Astrocyte (in vitro differentiated cells and primary cell): ENCODE results near the gene KNTC1. TPM values are rescaled to one million over a fixed set of nuclear protein-coding genes. Genes with fewer than 3 reads are reported as not detected.
"Not testable (repeated sequence)": the region's sequence is repeated elsewhere in the genome, so short reads cannot be mapped to it uniquely, and the experiment has no call there.

Experiments used
- DNase-seq: peaks from one replicate; pipeline ENCODE4 v3.0.0-alpha.2; 2010; ENCODE audit warnings: low read depth
- FAIRE-seq: peaks from 2 replicates; lab custom pipeline; 2011; peaks lifted over from hg19 to GRCh38; lab: Jason Lieb, UNC
- H2AFZ ChIP-seq: 2 replicates; pipeline ENCODE4 v1.6.0; 2012; ENCODE audit warnings: low read depth, low read length, inconsistent platforms
- H3K27ac ChIP-seq: 2 replicates; pipeline ENCODE4 v1.5.1; 2011; ENCODE audit warnings: low read depth, low read length, inconsistent platforms
- H3K27me3 ChIP-seq: 2 replicates; pipeline ENCODE4 v1.6.0; 2011; ENCODE audit warnings: low read length, inconsistent platforms; ENCODE audit not compliant: insufficient read depth
- H3K36me3 ChIP-seq: 2 replicates; pipeline ENCODE4 v1.5.1; 2011; ENCODE audit warnings: low read length, inconsistent platforms; ENCODE audit not compliant: insufficient read depth
- H3K4me1 ChIP-seq: 2 replicates; pipeline ENCODE4 v1.5.1; 2011; ENCODE audit warnings: low read length, inconsistent platforms; ENCODE audit not compliant: insufficient read depth
- H3K4me2 ChIP-seq: 2 replicates; pipeline ENCODE4 v1.6.0; 2012; ENCODE audit warnings: low read length, inconsistent platforms
- H3K4me3 ChIP-seq: 2 replicates; pipeline ENCODE4 v1.5.1; 2011; ENCODE audit warnings: low read depth, mild to moderate bottlenecking, low read length, inconsistent platforms; ENCODE audit not compliant: insufficient read depth
- H3K79me2 ChIP-seq: 2 replicates; pipeline ENCODE4 v1.6.0; 2012; ENCODE audit warnings: mild to moderate bottlenecking, low read length, inconsistent platforms; ENCODE audit not compliant: insufficient read depth
- H3K9ac ChIP-seq: 2 replicates; pipeline ENCODE4 v1.6.0; 2012; ENCODE audit warnings: mild to moderate bottlenecking, low read length, inconsistent platforms
- H3K9me3 ChIP-seq: 2 replicates; pipeline ENCODE4 v1.5.1; 2012; ENCODE audit warnings: low read depth, mild to moderate bottlenecking, low read length, inconsistent platforms; ENCODE audit not compliant: insufficient read depth
- H4K20me1 ChIP-seq: 2 replicates; pipeline ENCODE4 v1.6.0; 2012; ENCODE audit warnings: low read length, inconsistent platforms; ENCODE audit not compliant: insufficient read depth
- H3K27ac Mint-ChIP-seq: one replicate; pipeline ENCODE4 v1.8.0; 2021; ENCODE audit warnings: mild to moderate bottlenecking, mixed read lengths; ENCODE audit not compliant: unreplicated experiment
- H3K27me3 Mint-ChIP-seq: one replicate; pipeline ENCODE4 v1.8.0; 2021; ENCODE audit warnings: low read depth, mixed read lengths; ENCODE audit not compliant: unreplicated experiment
- H3K36me3 Mint-ChIP-seq: one replicate; pipeline ENCODE4 v1.8.0; 2021; ENCODE audit warnings: low read depth, mixed read lengths; ENCODE audit not compliant: unreplicated experiment
- H3K4me1 Mint-ChIP-seq: one replicate; pipeline ENCODE4 v1.8.0; 2021; ENCODE audit warnings: low read depth, mixed read lengths; ENCODE audit not compliant: unreplicated experiment
- H3K4me3 Mint-ChIP-seq: one replicate; pipeline ENCODE4 v1.8.0; 2021; ENCODE audit warnings: mild to moderate bottlenecking, moderate library complexity, mixed read lengths; ENCODE audit not compliant: unreplicated experiment
- H3K9me3 Mint-ChIP-seq: one replicate; pipeline ENCODE4 v1.8.0; 2021; ENCODE audit warnings: mild to moderate bottlenecking, mixed read lengths; ENCODE audit not compliant: unreplicated experiment
- EZH2 ChIP-seq: IDR thresholded peaks from 2 replicates; pipeline ENCODE4 v1.6.1; 2012; ENCODE audit warnings: mild to moderate bottlenecking, low read length, inconsistent platforms; ENCODE audit not compliant: insufficient read depth
- total RNA-seq: library from RNA; stranded (reverse); gene quantifications from 2 replicates; pipeline ENCODE4 v1.2.1, GENCODE V29; 2021
- TF ChIP-seq, protein P1 (sequence below): IDR thresholded peaks from 2 replicates; pipeline ENCODE4 v1.5.1; 2011; ENCODE audit warnings: low read depth, mild to moderate bottlenecking, inconsistent platforms, low read length, moderate library complexity; ENCODE audit not compliant: insufficient read depth

The KNTC1 gene
- total RNA-seq, 1 donor from 2014 or later = 10.6 TPM

DNA sequence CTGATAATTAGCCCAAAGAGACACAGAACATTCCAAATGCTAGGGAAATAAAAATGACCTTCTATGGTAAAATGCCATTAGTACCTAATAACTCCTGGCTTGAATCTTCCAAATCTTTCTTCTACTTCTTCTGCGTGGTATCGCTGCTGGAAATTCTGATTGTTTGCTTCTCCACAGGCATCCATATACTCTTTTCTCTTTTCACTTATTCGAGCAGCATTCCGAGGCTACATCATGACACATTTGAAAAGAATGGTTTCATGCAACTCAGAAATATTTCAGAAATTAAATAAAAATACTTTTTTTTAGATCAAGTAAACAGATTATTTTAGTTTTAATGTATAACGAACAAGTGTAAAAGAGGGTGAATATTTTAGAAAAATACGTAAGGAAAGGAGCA, 45.2 kb upstream of the KNTC1 start:
- H3K9me3 Mint-ChIP-seq = no peaks in the 10 kb centered on the region
- H3K27ac Mint-ChIP-seq = no peak overlapping the region
- H3K79me2 ChIP-seq = peaks cover 3% of the 10 kb centered on the region
- H3K36me3 ChIP-seq = peaks cover 60% of the 10 kb centered on the region
- H4K20me1 ChIP-seq = peaks cover 4% of the 10 kb centered on the region
- no peaks in the 10 kb centered on the region for H3K27me3 ChIP-seq
- peaks cover 35% of the 10 kb centered on the region for H3K36me3 Mint-ChIP-seq
- no peak for TF ChIP-seq EZH2
- TF ChIP-seq, protein P1, sequence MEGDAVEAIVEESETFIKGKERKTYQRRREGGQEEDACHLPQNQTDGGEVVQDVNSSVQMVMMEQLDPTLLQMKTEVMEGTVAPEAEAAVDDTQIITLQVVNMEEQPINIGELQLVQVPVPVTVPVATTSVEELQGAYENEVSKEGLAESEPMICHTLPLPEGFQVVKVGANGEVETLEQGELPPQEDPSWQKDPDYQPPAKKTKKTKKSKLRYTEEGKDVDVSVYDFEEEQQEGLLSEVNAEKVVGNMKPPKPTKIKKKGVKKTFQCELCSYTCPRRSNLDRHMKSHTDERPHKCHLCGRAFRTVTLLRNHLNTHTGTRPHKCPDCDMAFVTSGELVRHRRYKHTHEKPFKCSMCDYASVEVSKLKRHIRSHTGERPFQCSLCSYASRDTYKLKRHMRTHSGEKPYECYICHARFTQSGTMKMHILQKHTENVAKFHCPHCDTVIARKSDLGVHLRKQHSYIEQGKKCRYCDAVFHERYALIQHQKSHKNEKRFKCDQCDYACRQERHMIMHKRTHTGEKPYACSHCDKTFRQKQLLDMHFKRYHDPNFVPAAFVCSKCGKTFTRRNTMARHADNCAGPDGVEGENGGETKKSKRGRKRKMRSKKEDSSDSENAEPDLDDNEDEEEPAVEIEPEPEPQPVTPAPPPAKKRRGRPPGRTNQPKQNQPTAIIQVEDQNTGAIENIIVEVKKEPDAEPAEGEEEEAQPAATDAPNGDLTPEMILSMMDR = no peak
- H2AFZ ChIP-seq = no peak overlapping the region
- H3K4me3 Mint-ChIP-seq = no peak overlapping the region
- H3K4me1 ChIP-seq = no peaks in the 10 kb centered on the region
- H3K4me3 ChIP-seq = no peak overlapping the region
- no peaks in the 10 kb centered on the region for H3K9me3 ChIP-seq
- H3K27me3 Mint-ChIP-seq = no peaks in the 10 kb centered on the region
- no peaks in the 10 kb centered on the region for H3K4me1 Mint-ChIP-seq
- H3K4me2 ChIP-seq = no peak overlapping the region
- no peak overlapping the region for H3K9ac ChIP-seq
- DNase-seq = peak; percentile 29
- H3K27ac ChIP-seq = peak overlapping the region; percentile 30
- no peak for FAIRE-seq

DNA sequence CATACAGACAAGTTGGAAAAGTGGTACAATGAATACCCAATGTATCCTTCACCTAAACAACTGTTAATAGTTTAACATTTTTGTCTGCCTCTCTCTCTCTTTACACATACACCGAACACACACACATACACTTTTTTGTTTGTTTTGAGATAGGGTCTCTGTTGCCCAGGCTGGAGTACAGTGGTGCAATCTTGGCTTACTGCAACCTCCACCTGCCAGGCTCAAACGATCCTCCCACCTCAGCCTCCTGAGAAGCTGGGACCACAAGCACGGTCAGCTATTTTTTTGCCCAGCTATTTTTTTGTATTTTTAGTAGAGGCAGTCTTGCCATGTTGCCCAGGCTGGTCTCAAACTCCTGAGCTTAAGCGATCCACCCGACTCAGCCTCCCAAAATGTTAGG, 43.1 kb upstream of the KNTC1 start:
- H3K9ac ChIP-seq = no peak overlapping the region
- H3K27me3 Mint-ChIP-seq = no peaks in the 10 kb centered on the region
- no peak overlapping the region for H3K4me3 Mint-ChIP-seq
- H3K36me3 ChIP-seq = peaks cover 60% of the 10 kb centered on the region
- no peak for TF ChIP-seq EZH2
- TF ChIP-seq, protein P1 = no peak
- no peaks in the 10 kb centered on the region for H3K4me1 Mint-ChIP-seq
- H3K27ac Mint-ChIP-seq = peak overlapping the region; percentile 59
- no peaks in the 10 kb centered on the region for H3K9me3 ChIP-seq
- H3K4me2 ChIP-seq = no peak overlapping the region
- H3K36me3 Mint-ChIP-seq = peaks cover 34% of the 10 kb centered on the region
- H3K27ac ChIP-seq = no peak overlapping the region
- no peak for DNase-seq
- H3K4me1 ChIP-seq = no peaks in the 10 kb centered on the region
- FAIRE-seq = no peak
- H3K9me3 Mint-ChIP-seq = no peaks in the 10 kb centered on the region
- H3K27me3 ChIP-seq = no peaks in the 10 kb centered on the region
- no peak overlapping the region for H2AFZ ChIP-seq
- H3K4me3 ChIP-seq = no peak overlapping the region
- peaks cover 3% of the 10 kb centered on the region for H3K79me2 ChIP-seq
- peaks cover 6% of the 10 kb centered on the region for H4K20me1 ChIP-seq

DNA sequence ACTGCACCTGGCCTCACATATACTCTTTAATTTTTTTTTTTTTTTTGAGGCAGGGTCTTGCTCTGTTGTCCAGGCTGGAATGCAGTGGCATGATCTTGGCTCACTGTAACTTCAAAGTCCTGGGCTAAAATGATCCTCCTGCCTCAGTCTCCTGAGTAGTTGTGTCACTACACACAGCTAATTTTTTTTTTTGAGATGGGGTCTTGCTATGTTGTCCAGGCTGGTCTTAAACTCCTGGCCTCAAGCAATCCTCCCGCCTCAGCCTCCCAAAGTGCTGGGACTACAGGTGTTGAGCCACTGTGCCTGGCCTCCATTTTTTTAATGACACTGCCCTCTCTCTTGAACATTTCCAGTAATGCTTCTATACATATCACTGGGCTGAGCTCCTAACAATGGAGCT, 42.7 kb upstream of the KNTC1 start:
- DNase-seq, H2AFZ ChIP-seq, H3K4me3 Mint-ChIP-seq, FAIRE-seq, H3K79me2 ChIP-seq, H3K4me1 Mint-ChIP-seq, H3K4me3 ChIP-seq, H3K9me3 Mint-ChIP-seq, H3K9me3 ChIP-seq, H3K9ac ChIP-seq, H3K4me1 ChIP-seq, H3K4me2 ChIP-seq, H3K27me3 Mint-ChIP-seq, H3K27ac ChIP-seq, H4K20me1 ChIP-seq, H3K27ac Mint-ChIP-seq, H3K27me3 ChIP-seq: not testable (repeated sequence)
- peaks cover 60% of the 10 kb centered on the region for H3K36me3 ChIP-seq
- H3K36me3 Mint-ChIP-seq = peaks cover 36% of the 10 kb centered on the region

DNA sequence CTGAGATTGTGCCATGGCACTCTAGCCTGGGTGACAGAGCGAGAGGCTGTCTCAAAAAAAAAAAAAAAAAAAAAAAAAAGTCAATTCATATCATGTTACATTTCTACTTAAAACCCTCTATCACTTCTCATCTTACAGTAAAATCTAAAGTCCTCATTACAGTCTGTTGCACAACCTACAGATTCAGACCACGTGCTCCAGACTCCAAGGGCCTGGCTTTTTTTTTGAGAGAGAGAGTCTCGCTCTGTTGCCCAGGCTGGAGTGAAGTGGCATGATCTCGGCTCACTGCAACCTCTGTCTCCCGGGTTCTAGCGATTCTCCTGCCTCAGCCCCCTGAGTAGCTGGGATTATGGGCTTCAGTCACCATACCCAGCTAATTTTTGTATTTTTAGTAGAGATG, 40.7 kb upstream of the KNTC1 start:
- H3K9ac ChIP-seq, H3K9me3 ChIP-seq, H3K27ac Mint-ChIP-seq, H3K27ac ChIP-seq, H3K4me3 Mint-ChIP-seq, FAIRE-seq, H2AFZ ChIP-seq, H3K27me3 Mint-ChIP-seq, H3K4me1 Mint-ChIP-seq, H3K27me3 ChIP-seq, H3K4me2 ChIP-seq, H3K79me2 ChIP-seq, H4K20me1 ChIP-seq, H3K4me1 ChIP-seq, H3K9me3 Mint-ChIP-seq, H3K4me3 ChIP-seq: not testable (repeated sequence)
- peak; percentile 35 for DNase-seq
- H3K36me3 ChIP-seq = peaks cover 61% of the 10 kb centered on the region
- peaks cover 36% of the 10 kb centered on the region for H3K36me3 Mint-ChIP-seq
